ENCODE results near the gene RASGRP2. TPM values are rescaled to one million over a fixed set of nuclear protein-coding genes. Genes with fewer than 3 reads are reported as not detected.
A peak's percentile ranks its signal among the peaks of the same experiment; 100 is the strongest.

The RASGRP2 gene
- total and polyA plus RNA-seq, 2 of the 8 experiments (the other 6 are each of a cell fraction or from before 2014, with no cell fraction given) = 40.6 to 45.7 TPM

GRCh38 chr11:64694821-64695365 lies 49.0 kb downstream of the RASGRP2 start:
- H2BK20ac ChIP-seq (ENCODE audit: low read length) = no peak overlapping the region
- no peaks in the 10 kb centered on the region for H4K20me1 ChIP-seq (replicated peaks in 1 of 2; ENCODE audit: control insufficient read depth in 1 of 2, insufficient read depth in 2 of 2, low read length in 2 of 2)
- no peaks in the 10 kb centered on the region for H3K79me2 ChIP-seq (ENCODE audit: control insufficient read depth in 1 of 2, insufficient read depth in 2 of 2, low read length in 2 of 2)
- TF ChIP-seq SIN3A (conservative IDR thresholded peaks at IDR 0.05 in 1 of 2, IDR thresholded peaks at IDR 0.05 in 1 of 2; ENCODE audit: low read depth in 1 of 2, low read length in 2 of 2) (peak in 1 of 2 experiments; percentile 87; a peak in 2 of 4 replicates), RNF2 (IDR thresholded peaks at IDR 0.05; ENCODE audit: borderline replicate concordance, low read depth, low read length, missing control alignments, poor library complexity, severe bottlenecking) (no peak), ATF3 (IDR thresholded peaks at IDR 0.05; ENCODE audit: insufficient read depth, low read depth, low read length) (no peak), YY1 (IDR thresholded peaks at IDR 0.05; ENCODE audit: low read depth, low read length) (peak; percentile 86), TEAD4 (IDR thresholded peaks at IDR 0.05; ENCODE audit: low read depth, low read length) (no peak)
- H3K4me1 ChIP-seq (replicated peaks in 1 of 4; ENCODE audit: control insufficient read depth in 3 of 4, insufficient read depth in 4 of 4, low read length in 3 of 4) = no peaks in the 10 kb centered on the region; a peak in 3 of 7 replicates
- H3K4me3 ChIP-seq (ENCODE audit: extremely low read depth in 1 of 4, insufficient read depth in 2 of 4, low read depth in 3 of 4, low read length in 4 of 4) = no peak overlapping the region
- ChIA-PET CTCF (ENCODE audit: partially characterized antibody) (interaction anchor here (0.6 to 4.0 kb wide), 7 partner anchors 10 to 129 kb away, joined by 3 to 29 read pairs (median 4); partner anchors contain the start of gene RASGRP2), POLR2A (ENCODE audit: partially characterized antibody) (interaction anchor here (1.2 to 1.8 kb wide), 3 partner anchors 11 to 32 kb away, joined by 4 to 5 read pairs (median 4); no protein-coding TSS in a partner anchor)
- 44% methylated on average over 5 of the region's 5 CpGs; no CpG with 5 or more reads in 1 of the 2 experiments for WGBS, 2 experiments (ENCODE audit: extremely low coverage in 1 of 2, insufficient coverage in 1 of 2, insufficient read length in 1 of 2, insufficient replicate concordance in 2 of 2, low coverage in 1 of 2, low lambda C conversion rate in 2 of 2, missing lambda C conversion rate in 1 of 2)
- no peaks in the 10 kb centered on the region for H3K36me3 ChIP-seq (ENCODE audit: control insufficient read depth in 2 of 4, insufficient read depth in 4 of 4, low read length in 3 of 4)
- no peak overlapping the region for H3K4ac ChIP-seq (replicated peaks; ENCODE audit: insufficient read length, low read depth, low read length)
- H4K5ac ChIP-seq (ENCODE audit: insufficient read length, low read depth, low read length) = no peak overlapping the region
- H2BK12ac ChIP-seq (ENCODE audit: low read depth, low read length) = no peak overlapping the region
- no peak overlapping the region for H3K14ac ChIP-seq (ENCODE audit: insufficient read length)
- H2BK15ac ChIP-seq (ENCODE audit: low read length) = no peak overlapping the region
- H3K23me2 ChIP-seq (ENCODE audit: low read depth, low read length) = 0 out of 2 replicates have a peak, but pooled peaks cover 2% of the 10 kb centered on the region
- H2AK5ac ChIP-seq (ENCODE audit: low read depth, low read length) = no peak overlapping the region
- no peak overlapping the region for H3K27ac ChIP-seq (ENCODE audit: low read depth, low read length)
- DNase-seq (ENCODE audit: low read depth in 1 of 2, low spot score in 2 of 2) (peak in 1 of 2 experiments; percentile 74), FAIRE-seq (no peak)
- H2AFZ ChIP-seq (ENCODE audit: low read length) = no peak overlapping the region
- no peak overlapping the region for H3K56ac ChIP-seq (replicated peaks; ENCODE audit: insufficient read length, low read depth, low read length)
- no peak overlapping the region for H4K91ac ChIP-seq (replicated peaks; ENCODE audit: insufficient read length, low read length)
- H3K9ac ChIP-seq (replicated peaks in 1 of 4; ENCODE audit: extremely low read depth in 1 of 4, low read depth in 3 of 4, low read length in 3 of 4) = no peak overlapping the region
- H2BK5ac ChIP-seq (ENCODE audit: low read depth, low read length) = no peak overlapping the region
- H3K18ac ChIP-seq (ENCODE audit: extremely low read depth, low read length) = no peak overlapping the region; the same call in 1 of the 2 replicates
- no peak overlapping the region for H3K4me2 ChIP-seq (ENCODE audit: insufficient read depth in 1 of 2, low read depth in 2 of 2, low read length in 2 of 2)
- no peak overlapping the region for H4K8ac ChIP-seq (ENCODE audit: extremely low read depth, insufficient read depth, low read length)
- no peak overlapping the region for H2BK120ac ChIP-seq (replicated peaks; ENCODE audit: low read depth, low read length)
- no peak overlapping the region for H3K23ac ChIP-seq (ENCODE audit: insufficient read length)
- no peaks in the 10 kb centered on the region for H3K9me3 ChIP-seq (ENCODE audit: insufficient read depth in 2 of 2, low read depth in 1 of 2, low read length in 1 of 2)
- H3K79me1 ChIP-seq (ENCODE audit: low read depth, low read length) = no peaks in the 10 kb centered on the region
- H3K27me3 ChIP-seq (replicated peaks in 1 of 4; ENCODE audit: control insufficient read depth in 3 of 4, extremely low read depth in 1 of 4, insufficient read depth in 3 of 4, low read length in 3 of 4) = peaks cover 0 to 4% (median under 1%) of the 10 kb centered on the region in 4 experiments; a peak in 3 of 7 replicates
